GM13977 (cell line): Measurements from ENCODE around the gene CLIP3.
A peak's percentile ranks its signal among the peaks of the same experiment; 100 is the strongest.
"Not testable (repeated sequence)": the region's sequence is repeated elsewhere in the genome, so short reads cannot be mapped to it uniquely, and the experiment has no call there.

ENCODE experiments used
- DNase-seq: peaks from one replicate; pipeline ENCODE4 v3.0.0; 2012; ENCODE audit warnings: low spot score
- in situ Hi-C: fragments of 300-500 bp; cut with MboI; formaldehyde crosslinking; loops from one replicate; pipeline ENCODE4 v1.12.0; 2022; ENCODE audit warnings: low sequenced_read_pairs, low pct_unique_long_range_greater_than_20kb, mixed read lengths, inconsistent platforms; ENCODE audit not compliant: unreplicated experiment
- TF ChIP-seq, protein P1 (sequence below): IDR thresholded peaks from 2 replicates; pipeline ENCODE4 v1.5.1; 2012; ENCODE audit warnings: mild to moderate bottlenecking, control low read depth; ENCODE audit not compliant: insufficient read depth; ENCODE audit errors: extremely low read depth, missing control alignments

The CLIP3 gene

GRCh38 chr19:35988824-35989223 is 43.8 kb downstream of the CLIP3 start:
- DNase-seq: no peak
- TF ChIP-seq, protein P1, sequence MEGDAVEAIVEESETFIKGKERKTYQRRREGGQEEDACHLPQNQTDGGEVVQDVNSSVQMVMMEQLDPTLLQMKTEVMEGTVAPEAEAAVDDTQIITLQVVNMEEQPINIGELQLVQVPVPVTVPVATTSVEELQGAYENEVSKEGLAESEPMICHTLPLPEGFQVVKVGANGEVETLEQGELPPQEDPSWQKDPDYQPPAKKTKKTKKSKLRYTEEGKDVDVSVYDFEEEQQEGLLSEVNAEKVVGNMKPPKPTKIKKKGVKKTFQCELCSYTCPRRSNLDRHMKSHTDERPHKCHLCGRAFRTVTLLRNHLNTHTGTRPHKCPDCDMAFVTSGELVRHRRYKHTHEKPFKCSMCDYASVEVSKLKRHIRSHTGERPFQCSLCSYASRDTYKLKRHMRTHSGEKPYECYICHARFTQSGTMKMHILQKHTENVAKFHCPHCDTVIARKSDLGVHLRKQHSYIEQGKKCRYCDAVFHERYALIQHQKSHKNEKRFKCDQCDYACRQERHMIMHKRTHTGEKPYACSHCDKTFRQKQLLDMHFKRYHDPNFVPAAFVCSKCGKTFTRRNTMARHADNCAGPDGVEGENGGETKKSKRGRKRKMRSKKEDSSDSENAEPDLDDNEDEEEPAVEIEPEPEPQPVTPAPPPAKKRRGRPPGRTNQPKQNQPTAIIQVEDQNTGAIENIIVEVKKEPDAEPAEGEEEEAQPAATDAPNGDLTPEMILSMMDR: no peak
- in situ Hi-C loops: no loop called here

GRCh38 chr19:35987571-35987896 is 45.1 kb downstream of the CLIP3 start:
- DNase-seq: no peak
- TF ChIP-seq, protein P1: peak; percentile 21
- in situ Hi-C loops: no loop called here

- TF ChIP-seq, protein P1: no peak
- in situ Hi-C loops: no loop called here
- peak; percentile 57 for DNase-seq
Observed at GRCh38 chr19:35986664-35987570, 45.8 kb downstream of the CLIP3 start.

- TF ChIP-seq, protein P1: no peak
- in situ Hi-C loops: no loop called here
- no peak for DNase-seq
Observed at GRCh38 chr19:35986111-35986510, 46.6 kb downstream of the CLIP3 start.

GRCh38 chr19:35983177-35983576 is 49.5 kb downstream of the CLIP3 start:
- TF ChIP-seq, protein P1: no peak

GRCh38 chr19:35980997-35981396 is 51.7 kb downstream of the CLIP3 start:
- in situ Hi-C loops, DNase-seq: not testable (repeated sequence)

More at GRCh38 chr19:35983177-35983576, 49.5 kb downstream of the CLIP3 start:
- in situ Hi-C loops: no loop called here
- no peak for DNase-seq

DNA sequence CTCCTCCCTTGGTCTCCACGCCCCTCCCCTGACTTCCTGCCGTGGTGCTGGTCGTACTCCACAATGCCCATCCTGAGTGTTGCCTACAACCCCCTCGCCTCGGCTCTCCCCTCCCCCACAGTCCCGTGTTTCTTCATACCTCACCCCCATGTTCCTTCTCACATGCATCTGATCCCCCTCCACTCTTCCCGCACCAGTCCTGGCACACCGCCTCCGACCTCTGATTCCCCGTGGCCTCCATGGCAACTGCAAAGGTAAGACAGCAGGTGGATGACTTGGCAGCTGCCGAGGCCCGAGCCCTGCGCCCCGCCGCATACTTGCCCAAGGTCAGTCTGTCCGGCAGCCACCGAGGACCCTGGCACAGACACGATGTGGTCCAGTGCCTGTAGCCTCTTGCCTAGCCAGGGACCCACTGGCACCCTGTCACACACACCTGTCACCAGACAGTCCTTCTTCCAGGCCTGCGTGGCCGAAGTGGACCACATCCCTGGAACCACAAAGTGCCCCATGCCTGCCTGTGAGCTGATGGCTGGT is 53.8 kb downstream of the CLIP3 start:
- in situ Hi-C loops: no loop called here
- TF ChIP-seq, protein P1: no peak
- DNase-seq: no peak
